CD14-positive monocyte (primary cell): ENCODE data around the gene NR6A1. TPM values are rescaled to one million over a fixed set of nuclear protein-coding genes. Genes with fewer than 3 reads are reported as not detected.

ENCODE experiments used
- DNase-seq, 3 donors: peaks; one replicate each; pipeline ENCODE4 v3.0.0-alpha.2; 2011 to 2022
- H2AFZ ChIP-seq: 2 replicates; pipeline ENCODE4 v1.6.0; 2012; ENCODE audit warnings: mild to moderate bottlenecking, low read depth, low read length, inconsistent platforms; ENCODE audit not compliant: insufficient read depth, poor library complexity, severe bottlenecking
- H3K27ac ChIP-seq, 2 donors: 1 replicate in 1 of 2; 2 replicates in 1 of 2; pipeline ENCODE4 v1.5.1; 2012 to 2013; ENCODE audit warnings: low read length in 2 of 2, control low read depth in 1 of 2, inconsistent platforms in 1 of 2, low read depth in 1 of 2, mild to moderate bottlenecking in 1 of 2
- H3K27me3 ChIP-seq, 2 donors: one replicate each; pipeline versions ENCODE4 v1.6.0 to v1.6.1; 2011 to 2013; ENCODE audit warnings: low read length in 2 of 2; ENCODE audit not compliant: control insufficient read depth in 2 of 2, insufficient read depth in 2 of 2
- H3K36me3 ChIP-seq, 2 donors: replicated peaks in 1 of 2; 1 replicate in 1 of 2; 2 replicates in 1 of 2; pipeline versions ENCODE4 v1.5.1 to v1.6.1; 2012 to 2013; ENCODE audit warnings: low read length in 2 of 2, control low read depth in 1 of 2, inconsistent platforms in 1 of 2, mild to moderate bottlenecking in 1 of 2; ENCODE audit not compliant: insufficient read depth in 2 of 2, control insufficient read depth in 1 of 2
- H3K4me1 ChIP-seq, 2 donors: 1 replicate in 1 of 2; 2 replicates in 1 of 2; pipeline versions ENCODE4 v1.5.1 to v1.6.1; 2012 to 2013; ENCODE audit warnings: low read length in 2 of 2, control low read depth in 1 of 2, inconsistent platforms in 1 of 2, mild to moderate bottlenecking in 1 of 2, moderate library complexity in 1 of 2; ENCODE audit not compliant: insufficient read depth in 2 of 2, control insufficient read depth in 1 of 2
- H3K4me2 ChIP-seq: replicated peaks from 2 replicates; pipeline ENCODE3; 2012; ENCODE audit warnings: low read length, moderate library complexity, mild to moderate bottlenecking; ENCODE audit not compliant: poor library complexity, severe bottlenecking; ENCODE audit errors: extremely low read depth
- H3K4me3 ChIP-seq, 3 experiments: fragments of 200-600 bp in 1 of 3; sonication (generic) in 1 of 3; replicated peaks in 1 of 3; 1 replicate in 2 of 3; 2 replicates in 1 of 3; pipeline ENCODE4 v1.5.1; 2011 to 2013; ENCODE audit warnings: low read length in 3 of 3, mild to moderate bottlenecking in 3 of 3, control low read depth in 2 of 3, low read depth in 2 of 3, inconsistent platforms in 1 of 3, moderate library complexity in 1 of 3
- H3K79me2 ChIP-seq: 2 replicates; pipeline ENCODE4 v1.6.0; 2012; ENCODE audit warnings: mild to moderate bottlenecking, control low read depth, inconsistent platforms, low read length, moderate library complexity; ENCODE audit not compliant: insufficient read depth
- H3K9ac ChIP-seq: 2 replicates; pipeline ENCODE4 v1.6.0; 2017; ENCODE audit warnings: low read length, mild to moderate bottlenecking; ENCODE audit not compliant: insufficient read depth, poor library complexity, severe bottlenecking
- H3K9me3 ChIP-seq, 2 donors: replicated peaks in 1 of 2; 1 replicate in 1 of 2; 2 replicates in 1 of 2; pipeline versions ENCODE4 v1.5.1 to v1.6.1; 2012 to 2013; ENCODE audit warnings: low read length in 2 of 2, control low read depth in 1 of 2; ENCODE audit not compliant: control insufficient read depth in 1 of 2, insufficient read depth in 1 of 2
- H4K20me1 ChIP-seq: 2 replicates; pipeline ENCODE4 v1.6.0; 2012; ENCODE audit warnings: mild to moderate bottlenecking, low read length, control low read depth, moderate library complexity; ENCODE audit not compliant: insufficient read depth
- H3K27ac Mint-ChIP-seq, 7 donors: one replicate each; pipeline ENCODE4 v1.8.0; 2020; ENCODE audit warnings: mild to moderate bottlenecking in 7 of 7, mixed read lengths in 7 of 7, moderate library complexity in 6 of 7, inconsistent platforms in 2 of 7
- H3K27me3 Mint-ChIP-seq, 3 donors: one replicate each; pipeline ENCODE4 v1.8.0; 2021 to 2022; ENCODE audit warnings: low read depth in 3 of 3, mild to moderate bottlenecking in 3 of 3, mixed read lengths in 3 of 3, moderate library complexity in 3 of 3, inconsistent platforms in 1 of 3
- H3K36me3 Mint-ChIP-seq, 2 donors: one replicate each; pipeline ENCODE4 v1.8.0; 2020; ENCODE audit warnings: mixed read lengths in 2 of 2, inconsistent platforms in 1 of 2, mild to moderate bottlenecking in 1 of 2
- H3K4me1 Mint-ChIP-seq: one replicate; pipeline ENCODE4 v1.8.0; 2020; ENCODE audit warnings: mild to moderate bottlenecking, mixed read lengths
- H3K4me3 Mint-ChIP-seq, 2 donors: one replicate each; pipeline ENCODE4 v1.8.0; 2020; ENCODE audit warnings: mild to moderate bottlenecking in 2 of 2, mixed read lengths in 2 of 2, moderate library complexity in 1 of 2
- H3K9me3 Mint-ChIP-seq, 7 donors: one replicate each; pipeline ENCODE4 v1.8.0; 2020 to 2022; ENCODE audit warnings: mixed read lengths in 7 of 7, mild to moderate bottlenecking in 6 of 7, moderate library complexity in 6 of 7, inconsistent platforms in 2 of 7
- CTCF ChIP-seq: fragments of 200-600 bp; IDR thresholded peaks from one replicate; pipeline ENCODE4 v1.8.0; 2022; ENCODE audit warnings: antibody characterized with exemption, mild to moderate bottlenecking
- WGBS: methylation state at CpG from one replicate; pipeline ENCODE4 v1.1.5; 2013; ENCODE audit warnings: missing lambda C conversion rate; ENCODE audit not compliant: insufficient coverage; 5-methylcytosine and 5-hydroxymethylcytosine counted together
- intact Hi-C, 2 donors: fragments of 100-400 bp; cut with micrococcal nuclease; formaldehyde crosslinking; loops; one replicate each; pipeline versions ENCODE4 v1.15.0 to v1.15.1; 2023
- polyA plus RNA-seq, 3 donors: library from polyadenylated mRNA; depleted of rRNA in 1 of 3; unstranded in 2 of 3; stranded (reverse) in 1 of 3; fragments of 300-500 nt in 2 of 3; fragments of >200 nt in 1 of 3; fragmentation: Illumina TruSeq in 2 of 3; gene quantifications; 1 replicate in 2 of 3; 2 replicates in 1 of 3; pipeline ENCODE4 v1.2.3, GENCODE V29; 2012 to 2021

Gene NR6A1
- polyA plus RNA-seq, 3 donors = 0.15 to 2.9 (median 0.28) TPM

GRCh38 chr9:124761196-124761595 lies 9.9 kb downstream of the NR6A1 start:
- DNase-seq = no peak
- no peaks in the 10 kb centered on the region for H4K20me1 ChIP-seq
- H3K4me3 Mint-ChIP-seq = no peak overlapping the region
- no peaks in the 10 kb centered on the region for H3K36me3 Mint-ChIP-seq
- no peaks in the 10 kb centered on the region for H3K27me3 ChIP-seq
- intact Hi-C loops = no loop called here
- no peaks in the 10 kb centered on the region for H3K9me3 ChIP-seq
- H3K4me1 ChIP-seq = peaks cover 30 to 53% of the 10 kb centered on the region in 2 donors
- WGBS = no CpG with 5 or more reads among the region's 2 CpGs
- H3K4me3 ChIP-seq = no peak overlapping the region
- peaks cover 70% of the 10 kb centered on the region for H3K4me1 Mint-ChIP-seq
- H3K36me3 ChIP-seq = no peaks in the 10 kb centered on the region
- no peaks in the 10 kb centered on the region for H3K9me3 Mint-ChIP-seq
- no peak overlapping the region for H2AFZ ChIP-seq
- H3K9ac ChIP-seq = no peak overlapping the region
- H3K27me3 Mint-ChIP-seq = no peaks in the 10 kb centered on the region
- no peak overlapping the region for H3K27ac ChIP-seq
- peaks cover 65% of the 10 kb centered on the region for H3K79me2 ChIP-seq
- H3K27ac Mint-ChIP-seq = peak overlapping the region in 2 of 7 donors; percentile 11 to 35
- no peak for TF ChIP-seq CTCF
- H3K4me2 ChIP-seq = no peak overlapping the region

DNA sequence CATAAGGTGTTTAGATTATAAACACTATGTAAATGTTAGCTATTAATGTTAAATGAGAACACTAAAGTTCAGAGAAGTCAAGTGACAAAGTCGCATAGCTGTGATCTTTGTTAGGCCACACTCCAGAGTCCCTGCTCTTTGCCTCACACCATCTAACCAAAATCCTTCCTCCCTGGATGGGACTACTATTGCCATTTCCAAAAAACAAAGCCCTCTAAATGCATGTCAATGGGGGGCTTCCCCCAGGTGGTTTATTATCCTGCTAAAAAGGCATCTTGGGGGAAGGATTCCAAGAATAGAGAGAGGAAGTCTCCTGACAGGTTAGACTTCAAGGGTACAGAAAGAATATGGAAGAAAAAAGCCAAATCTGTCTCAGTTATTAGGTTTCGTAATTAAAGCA lies 10.4 kb downstream of the NR6A1 start:
- H3K4me2 ChIP-seq = no peak overlapping the region
- H4K20me1 ChIP-seq = no peaks in the 10 kb centered on the region
- no peaks in the 10 kb centered on the region for H3K27me3 ChIP-seq
- Mint-ChIP-seq H3K4me3 (no peak overlapping the region), H3K27ac (peak overlapping the region in 2 of 7 donors; percentile 20 to 63), H3K27me3 (no peaks in the 10 kb centered on the region), H3K9me3 (no peaks in the 10 kb centered on the region), H3K4me1 (peaks cover 74% of the 10 kb centered on the region), H3K36me3 (no peaks in the 10 kb centered on the region)
- H3K4me3 ChIP-seq = no peak overlapping the region
- H3K4me1 ChIP-seq = peaks cover 30 to 57% of the 10 kb centered on the region in 2 donors
- H3K36me3 ChIP-seq = no peaks in the 10 kb centered on the region
- WGBS = no CpG with 5 or more reads among the region's 2 CpGs
- H3K27ac ChIP-seq = no peak overlapping the region
- no peak overlapping the region for H2AFZ ChIP-seq
- H3K9me3 ChIP-seq = no peaks in the 10 kb centered on the region
- peaks cover 61% of the 10 kb centered on the region for H3K79me2 ChIP-seq
- no peak for DNase-seq
- no peak for TF ChIP-seq CTCF
- no peak overlapping the region for H3K9ac ChIP-seq
- intact Hi-C loops = no loop called here
